ENCODE measurements around the gene TUSC2.

The TUSC2 gene

DNA sequence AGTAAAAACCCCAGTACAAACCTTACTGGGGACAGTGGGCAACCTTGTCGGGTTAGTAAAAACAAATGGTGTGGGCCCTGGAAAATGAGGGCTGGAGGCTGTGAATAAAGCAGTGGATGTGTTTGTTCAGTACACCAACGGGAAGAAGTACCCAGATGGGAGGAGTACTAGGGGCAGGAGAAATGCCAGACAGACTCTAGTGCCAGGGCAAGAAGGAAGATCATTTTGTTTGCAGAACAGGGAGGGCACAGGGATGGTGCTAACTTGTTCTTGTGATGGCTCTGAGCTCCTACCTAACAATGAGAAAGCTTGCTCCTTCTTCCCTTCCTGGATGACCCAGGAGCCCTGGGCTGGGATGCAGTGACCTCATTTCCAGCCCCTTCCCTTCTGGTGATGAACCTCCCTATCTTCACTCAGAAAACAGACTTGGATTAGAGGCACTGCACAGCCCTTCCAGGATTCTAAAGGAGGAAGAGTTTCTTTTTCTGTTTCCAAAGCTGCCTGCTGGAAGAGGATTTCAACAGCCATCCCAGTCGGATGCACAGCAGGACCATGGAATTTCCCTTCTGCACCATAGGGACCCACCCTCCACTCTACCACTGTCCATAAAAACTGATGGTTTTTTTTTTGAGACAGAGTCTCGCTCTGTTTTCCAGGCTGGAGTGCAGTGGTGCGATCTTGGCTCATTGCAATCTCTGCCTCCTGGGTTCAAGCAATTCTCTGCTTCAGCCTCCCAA is 6.5 kb upstream of the TUSC2 start:
- TF ChIP-seq, protein P1, sequence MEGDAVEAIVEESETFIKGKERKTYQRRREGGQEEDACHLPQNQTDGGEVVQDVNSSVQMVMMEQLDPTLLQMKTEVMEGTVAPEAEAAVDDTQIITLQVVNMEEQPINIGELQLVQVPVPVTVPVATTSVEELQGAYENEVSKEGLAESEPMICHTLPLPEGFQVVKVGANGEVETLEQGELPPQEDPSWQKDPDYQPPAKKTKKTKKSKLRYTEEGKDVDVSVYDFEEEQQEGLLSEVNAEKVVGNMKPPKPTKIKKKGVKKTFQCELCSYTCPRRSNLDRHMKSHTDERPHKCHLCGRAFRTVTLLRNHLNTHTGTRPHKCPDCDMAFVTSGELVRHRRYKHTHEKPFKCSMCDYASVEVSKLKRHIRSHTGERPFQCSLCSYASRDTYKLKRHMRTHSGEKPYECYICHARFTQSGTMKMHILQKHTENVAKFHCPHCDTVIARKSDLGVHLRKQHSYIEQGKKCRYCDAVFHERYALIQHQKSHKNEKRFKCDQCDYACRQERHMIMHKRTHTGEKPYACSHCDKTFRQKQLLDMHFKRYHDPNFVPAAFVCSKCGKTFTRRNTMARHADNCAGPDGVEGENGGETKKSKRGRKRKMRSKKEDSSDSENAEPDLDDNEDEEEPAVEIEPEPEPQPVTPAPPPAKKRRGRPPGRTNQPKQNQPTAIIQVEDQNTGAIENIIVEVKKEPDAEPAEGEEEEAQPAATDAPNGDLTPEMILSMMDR (IDR thresholded peaks at IDR 0.05; ENCODE audit: extremely low read depth, missing control alignments), result no peak
- no peak for DNase-seq (ENCODE audit: low spot score)

DNA sequence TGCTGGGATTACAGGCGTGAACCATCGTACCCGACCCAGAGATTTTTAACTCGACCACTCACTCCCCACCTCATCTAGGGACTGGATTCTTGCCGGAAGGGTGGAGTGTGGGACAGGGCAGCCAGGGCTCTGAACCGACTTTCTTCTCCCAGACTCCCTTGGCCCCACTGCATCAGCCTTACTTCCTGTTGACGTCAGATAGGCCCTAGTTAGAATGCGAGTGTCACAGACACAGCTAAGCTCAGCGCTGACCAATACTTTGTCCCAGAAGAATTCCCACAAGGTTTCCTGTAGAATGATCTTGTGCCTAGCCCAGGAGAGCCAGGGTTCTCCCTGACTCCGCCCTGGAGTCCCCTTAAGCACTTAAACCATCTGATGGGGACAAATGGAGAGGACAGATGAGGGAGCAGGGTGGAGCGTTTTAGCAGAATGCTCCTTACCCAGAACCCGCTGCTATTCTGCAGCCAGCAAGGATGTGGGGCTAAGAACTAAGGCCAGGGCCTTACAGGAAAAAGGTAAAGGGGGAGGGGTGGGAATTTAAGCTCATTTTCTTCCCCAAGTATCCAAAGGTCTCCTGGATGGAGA is 5.8 kb upstream of the TUSC2 start:
- no peak for DNase-seq (ENCODE audit: low spot score)
- TF ChIP-seq, protein P1 (IDR thresholded peaks at IDR 0.05; ENCODE audit: extremely low read depth, missing control alignments), result no peak

DNA sequence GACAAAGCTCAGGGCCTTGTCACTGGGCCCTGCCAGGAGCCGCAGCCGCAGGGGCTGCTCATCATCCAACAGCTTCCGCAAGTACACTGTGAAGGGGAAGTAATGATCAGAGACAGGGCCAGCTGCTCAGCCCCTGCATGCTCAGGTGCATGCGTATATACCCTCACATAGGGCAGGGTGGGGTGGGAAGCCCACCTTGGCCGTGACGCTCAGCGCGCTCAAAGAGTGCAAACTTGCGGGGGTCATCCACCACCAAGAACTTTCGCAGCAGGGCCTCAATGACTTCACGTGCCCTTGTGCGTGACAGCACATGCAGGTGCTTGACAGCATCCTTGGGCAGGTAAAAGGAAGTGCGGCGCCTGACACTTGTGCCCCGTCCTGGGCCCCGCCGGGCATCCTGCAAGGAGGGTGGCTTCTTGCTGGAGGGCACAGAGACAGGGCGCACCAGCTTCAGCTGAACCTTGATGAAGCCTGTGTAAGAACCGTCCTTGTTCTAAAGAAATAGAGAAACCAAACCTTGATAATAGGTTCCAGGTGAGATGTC is 3.4 kb upstream of the TUSC2 start:
- TF ChIP-seq, protein P1 (IDR thresholded peaks at IDR 0.05; ENCODE audit: extremely low read depth, missing control alignments), result no peak
- DNase-seq (ENCODE audit: low spot score), result no peak

DNA sequence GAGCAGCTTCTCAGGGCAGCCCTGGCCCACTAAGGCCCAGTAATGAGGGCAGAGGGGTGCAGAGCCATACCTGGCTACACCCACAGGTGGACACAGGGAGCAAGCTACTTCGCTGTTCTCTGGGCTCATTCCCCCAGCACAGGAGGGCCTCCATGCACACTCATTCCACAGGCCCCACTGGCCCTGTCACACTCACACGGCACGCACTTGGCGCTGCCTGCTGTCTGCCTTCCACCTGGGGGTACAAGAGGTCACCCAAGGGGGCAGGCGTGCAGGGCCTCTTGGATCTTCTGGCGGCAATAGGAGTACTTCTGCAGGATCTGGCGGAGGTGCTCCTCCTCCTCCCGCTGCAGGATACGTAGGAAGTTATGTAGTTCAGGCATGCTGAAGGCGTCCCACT is 2.3 kb upstream of the TUSC2 start:
- TF ChIP-seq, protein P1 (IDR thresholded peaks at IDR 0.05; ENCODE audit: extremely low read depth, missing control alignments), result no peak
- DNase-seq (ENCODE audit: low spot score), result no peak

DNA sequence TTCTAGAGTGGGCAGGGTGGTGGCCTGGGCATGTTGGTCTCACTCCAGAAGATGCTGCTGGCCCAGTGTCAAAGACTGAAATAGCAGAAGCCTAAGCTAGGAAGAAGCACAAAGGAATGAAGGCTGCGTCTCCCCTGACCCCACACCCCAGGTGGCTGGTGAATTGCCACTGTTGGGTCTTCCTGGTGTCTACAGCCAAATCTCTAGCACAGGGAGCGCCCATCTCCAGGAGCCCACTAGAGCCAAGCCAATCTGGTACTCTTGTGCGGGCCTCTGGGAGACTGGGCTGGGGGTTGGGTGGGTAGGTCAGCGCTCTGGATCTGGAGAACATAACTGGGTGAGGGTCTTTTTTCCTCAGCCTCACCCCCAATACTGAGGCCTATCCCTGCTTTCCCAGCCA is 894 bp downstream of the TUSC2 start:
- no peak for DNase-seq (ENCODE audit: low spot score)
- TF ChIP-seq, protein P1 (IDR thresholded peaks at IDR 0.05; ENCODE audit: extremely low read depth, missing control alignments), result no peak

DNA sequence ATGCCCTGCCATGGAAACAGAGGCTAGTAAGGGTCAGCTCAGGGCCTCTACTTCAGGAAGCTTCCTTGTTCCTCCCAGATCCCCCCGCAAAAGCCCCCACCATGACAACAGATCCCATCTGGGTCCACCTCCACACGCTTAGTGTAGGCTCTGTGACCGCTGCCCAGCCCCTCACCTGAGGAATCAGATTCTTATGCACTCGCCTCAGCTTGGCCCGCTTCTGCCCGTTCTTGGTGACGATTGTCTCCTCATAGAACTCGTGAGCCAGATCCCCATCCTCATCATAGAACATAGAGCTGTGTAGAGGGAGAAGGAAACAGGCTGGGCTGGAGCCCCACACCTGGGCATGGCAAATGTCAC is 1.9 kb downstream of the TUSC2 start:
- no peak for DNase-seq (ENCODE audit: low spot score)
- TF ChIP-seq, protein P1 (IDR thresholded peaks at IDR 0.05; ENCODE audit: extremely low read depth, missing control alignments), result no peak

DNA sequence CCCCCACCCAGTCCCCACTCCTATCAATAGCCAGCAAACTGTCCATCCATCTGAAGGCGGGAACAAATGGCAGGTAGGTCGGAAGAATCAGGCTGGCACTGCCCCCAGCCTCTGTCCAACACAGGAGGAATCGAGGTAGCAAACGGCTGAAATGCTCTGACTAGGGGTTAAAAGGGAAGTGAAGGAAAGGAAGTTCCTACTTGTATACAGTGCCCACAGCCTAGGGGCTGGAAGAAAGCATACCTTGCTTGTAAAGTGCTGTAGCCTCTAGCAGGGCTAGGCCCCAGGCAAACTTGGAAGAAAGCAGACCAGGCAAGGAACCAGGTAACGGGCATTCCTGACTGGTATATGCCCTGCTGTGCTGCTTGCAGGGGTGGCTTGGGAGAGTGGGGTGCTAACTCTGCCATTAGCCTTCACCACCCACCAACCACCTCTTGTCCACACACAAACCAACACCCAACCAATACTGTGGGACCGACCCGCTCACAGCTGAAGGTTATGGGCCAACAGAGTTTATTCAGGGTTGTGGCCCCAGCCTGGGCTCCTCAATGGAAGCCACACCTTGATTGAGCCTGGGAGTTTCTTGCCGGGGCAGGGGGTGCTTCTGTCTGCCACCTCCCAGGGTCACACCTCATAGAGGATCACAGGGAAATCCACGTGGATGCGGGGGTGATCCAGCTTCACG is 2.4 kb downstream of the TUSC2 start:
- TF ChIP-seq, protein P1 (IDR thresholded peaks at IDR 0.05; ENCODE audit: extremely low read depth, missing control alignments), result no peak
- no peak for DNase-seq (ENCODE audit: low spot score)

Measured in GM20000 (cell line).